CD1c-positive myeloid dendritic cell (primary cell): Measurements from ENCODE around the gene CYGB.

ENCODE experiments used
- DNase-seq: peaks from one replicate; pipeline ENCODE4 v3.0.0-alpha.2; 2016; ENCODE audit errors: extremely low spot score

The CYGB gene

GRCh38 chr17:76480632-76481031 lies 56.9 kb downstream of the CYGB start:
- DNase-seq: peak; percentile 55

GRCh38 chr17:76479515-76480060 lies 57.9 kb downstream of the CYGB start:
- peak; percentile 33 for DNase-seq

GRCh38 chr17:76478730-76479514 lies 58.6 kb downstream of the CYGB start:
- no peak for DNase-seq

- DNase-seq: no peak
Observed at GRCh38 chr17:76478097-76478496, 59.4 kb downstream of the CYGB start.

GRCh38 chr17:76477576-76477975 lies 59.9 kb downstream of the CYGB start:
- no peak for DNase-seq
